IPS-18c (cell line): Measurements from ENCODE around the gene MMS22L.
"Not testable (repeated sequence)": the region's sequence is repeated elsewhere in the genome, so short reads cannot be mapped to it uniquely, and the experiment has no call there.

Experiments
- H3K4me3 ChIP-seq: 2 replicates; pipeline ENCODE4 v1.7.0; 2013; ENCODE audit warnings: low read depth, mild to moderate bottlenecking, low read length, moderate library complexity; ENCODE audit not compliant: insufficient read depth
- H3K9me3 ChIP-seq: one replicate; pipeline ENCODE4 v1.6.1; 2013; ENCODE audit warnings: mild to moderate bottlenecking, low read length, moderate library complexity; ENCODE audit not compliant: control insufficient read depth, insufficient read depth

Gene MMS22L

DNA sequence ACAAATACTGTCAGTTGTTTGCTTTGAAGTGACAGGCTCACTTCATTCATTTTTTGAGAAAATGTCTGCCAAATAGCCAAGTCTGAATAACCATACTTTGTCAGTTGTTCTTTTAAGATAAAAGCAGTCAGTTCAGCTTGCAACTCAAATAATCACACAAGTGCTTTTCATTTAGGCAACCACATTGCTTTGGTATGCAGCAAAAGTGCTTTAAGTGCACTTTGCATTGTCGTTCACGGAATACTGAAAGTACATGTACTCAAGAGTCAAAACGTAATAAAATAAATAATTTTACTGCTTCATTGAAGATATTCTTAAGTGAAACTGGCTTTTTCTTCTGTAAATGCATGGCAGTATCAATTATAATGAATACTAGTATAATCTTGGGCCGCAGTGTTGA, 107.2 kb downstream of the MMS22L start:
- Histone ChIP-seq H3K9me3 (no peaks in the 10 kb centered on the region), H3K4me3 (no peak overlapping the region)

DNA sequence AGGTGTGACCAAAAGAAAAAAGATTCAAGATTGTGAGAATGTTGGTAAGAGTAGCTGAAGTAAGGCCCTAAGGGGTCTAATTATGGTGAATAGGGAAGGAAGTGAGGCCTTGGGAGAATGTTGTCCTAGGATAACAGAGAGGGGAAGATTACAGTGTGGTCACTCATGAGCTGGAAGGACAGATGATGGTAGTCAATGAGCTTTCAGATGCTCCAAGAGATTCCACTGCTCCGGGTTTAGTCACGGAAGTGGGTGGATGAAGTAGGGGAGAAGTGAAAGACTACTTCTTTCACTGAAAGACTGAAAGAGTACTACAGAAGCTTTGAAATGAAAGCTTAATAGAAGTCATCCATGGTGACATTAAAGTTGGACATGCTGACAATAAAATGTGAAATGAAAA, 108.5 kb downstream of the MMS22L start:
- H3K4me3 ChIP-seq, result no peak overlapping the region
- H3K9me3 ChIP-seq, result no peaks in the 10 kb centered on the region

DNA sequence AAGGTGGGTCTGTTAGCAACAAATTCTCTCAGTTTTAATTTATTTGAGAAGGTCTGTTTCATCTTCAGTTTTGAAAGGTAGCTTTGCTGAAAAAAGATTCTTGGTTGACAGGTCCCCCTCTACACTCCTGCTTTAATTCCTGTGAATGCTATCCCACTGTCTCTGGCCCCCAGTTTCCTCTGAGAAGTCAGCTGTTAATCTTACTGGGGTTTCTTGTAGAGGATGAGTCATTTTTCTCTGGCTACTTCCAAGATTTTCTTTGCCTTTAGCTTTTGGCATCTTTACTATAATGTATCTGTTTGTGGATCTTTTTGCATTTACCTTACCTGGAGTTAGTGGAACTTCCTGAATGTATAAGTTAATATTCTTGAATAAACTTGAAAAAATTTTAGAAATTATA, 122.7 kb downstream of the MMS22L start:
- H3K4me3 ChIP-seq, result no peak overlapping the region
- H3K9me3 ChIP-seq, result peaks cover 2% of the 10 kb centered on the region

DNA sequence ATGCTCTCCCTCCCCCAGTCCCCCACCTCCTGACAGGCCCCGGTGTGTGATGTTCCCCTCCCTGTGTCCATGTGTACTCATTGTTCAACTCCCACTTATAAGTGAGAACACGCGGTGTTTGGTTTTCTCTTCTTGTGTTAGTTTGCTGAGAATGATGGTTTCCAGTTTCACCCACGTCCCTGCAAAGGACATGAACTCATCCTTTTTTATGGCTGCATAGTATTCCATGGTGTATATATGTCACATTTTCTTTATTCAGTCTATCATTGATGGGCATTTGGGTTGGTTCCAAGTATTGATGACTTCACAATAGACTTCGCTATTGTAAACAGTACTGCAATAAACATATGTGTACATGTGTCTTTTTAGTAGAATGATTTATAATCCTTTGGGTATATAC, 127.6 kb downstream of the MMS22L start:
- not testable (repeated sequence) for H3K4me3 ChIP-seq, H3K9me3 ChIP-seq

DNA sequence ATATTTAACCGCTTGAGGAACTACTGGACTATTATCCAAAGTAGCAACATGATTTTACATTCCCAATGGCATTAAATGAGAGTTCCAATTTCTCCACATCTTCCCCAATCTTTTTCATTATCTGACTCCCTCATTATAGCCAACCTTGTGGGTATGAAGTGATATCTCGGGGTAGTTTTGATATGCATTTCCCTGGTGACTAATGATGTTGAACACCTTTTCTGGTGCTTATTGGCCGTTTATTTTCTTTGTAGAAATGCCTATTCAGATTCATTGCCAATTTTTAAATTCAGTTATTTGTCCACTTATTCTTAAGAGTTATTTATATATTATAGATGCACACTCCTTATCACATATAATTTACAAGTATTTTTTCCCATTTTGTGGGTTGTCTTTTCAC, 129.0 kb downstream of the MMS22L start:
- no peak overlapping the region for H3K4me3 ChIP-seq
- no peaks in the 10 kb centered on the region for H3K9me3 ChIP-seq

DNA sequence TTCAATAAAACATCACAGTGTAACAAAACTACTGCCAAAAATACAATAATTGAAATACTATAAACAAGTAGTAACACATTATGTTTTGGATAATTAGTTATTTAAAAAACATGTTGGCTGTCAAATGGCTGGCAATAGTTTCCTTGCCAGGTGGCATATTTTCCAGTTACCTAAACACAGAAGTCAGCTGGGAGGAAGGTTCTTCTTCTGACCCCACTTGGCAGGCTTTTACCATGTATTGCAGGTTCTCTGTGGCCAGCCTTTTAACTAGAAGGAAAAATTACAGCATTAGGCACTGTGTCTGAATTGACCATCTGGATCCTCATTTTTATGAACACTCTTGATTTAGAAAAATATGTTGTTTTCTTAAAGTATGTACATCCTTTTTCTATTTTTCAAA, 131.4 kb downstream of the MMS22L start:
- H3K9me3 ChIP-seq, result no peaks in the 10 kb centered on the region
- no peak overlapping the region for H3K4me3 ChIP-seq

DNA sequence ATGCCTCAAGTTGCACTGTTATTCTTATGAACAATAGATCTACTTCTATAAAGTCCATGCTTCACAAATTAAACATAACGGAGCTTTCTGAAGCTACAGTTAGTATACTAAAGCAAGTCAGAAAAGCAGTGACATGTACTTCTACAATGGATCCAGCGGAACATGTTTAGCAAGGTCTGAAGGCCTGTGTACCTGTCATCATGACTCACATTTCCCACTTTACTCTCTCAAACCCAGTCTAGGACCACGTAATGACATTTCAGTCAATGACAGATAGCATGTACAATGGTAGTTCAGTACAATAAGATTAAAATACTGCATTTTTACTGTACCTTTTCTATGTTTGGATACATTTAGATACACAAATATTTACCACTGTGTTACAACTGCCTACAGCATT, 132.1 kb downstream of the MMS22L start:
- no peak overlapping the region for H3K4me3 ChIP-seq
- H3K9me3 ChIP-seq, result no peaks in the 10 kb centered on the region

DNA sequence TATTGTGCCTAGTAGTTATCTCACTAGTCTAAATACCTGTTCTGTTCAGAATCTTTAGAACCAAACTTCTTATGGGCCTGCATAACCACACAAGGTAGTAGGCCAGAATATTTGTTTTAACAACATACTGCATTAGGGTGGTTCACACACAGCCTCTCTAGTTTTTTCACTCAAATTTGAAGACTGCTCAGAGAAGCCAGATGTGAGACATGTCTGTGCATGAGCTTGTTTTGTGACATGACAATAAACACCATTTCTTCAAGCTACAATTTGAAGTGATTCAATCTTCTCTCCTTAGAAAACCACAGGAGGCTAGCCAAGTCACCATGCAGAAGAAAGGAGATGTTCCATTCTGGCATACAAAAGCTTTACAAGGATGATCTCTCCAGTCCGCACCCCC, 135.6 kb downstream of the MMS22L start:
- no peak overlapping the region for H3K4me3 ChIP-seq
- no peaks in the 10 kb centered on the region for H3K9me3 ChIP-seq

DNA sequence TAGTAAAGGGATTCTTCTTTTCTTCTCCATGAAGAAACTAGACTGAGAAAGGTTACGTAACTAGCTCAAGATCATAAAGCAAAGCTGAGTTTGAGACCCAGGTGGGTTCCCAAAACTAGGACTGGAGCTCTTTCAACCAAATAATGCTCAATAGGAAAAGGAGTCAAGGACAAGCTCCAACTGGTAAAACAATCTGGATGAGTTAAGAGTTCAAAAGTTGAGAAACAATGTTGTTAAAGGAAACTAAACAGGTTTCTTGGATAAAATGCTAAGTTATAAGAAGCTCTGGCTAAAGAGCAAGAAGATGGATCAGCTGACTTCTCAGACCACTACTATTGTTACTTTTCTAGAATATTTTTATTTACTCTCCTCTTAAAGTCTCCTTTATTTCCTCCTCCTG, 137.3 kb downstream of the MMS22L start:
- Histone ChIP-seq H3K9me3 (no peaks in the 10 kb centered on the region), H3K4me3 (no peak overlapping the region)

DNA sequence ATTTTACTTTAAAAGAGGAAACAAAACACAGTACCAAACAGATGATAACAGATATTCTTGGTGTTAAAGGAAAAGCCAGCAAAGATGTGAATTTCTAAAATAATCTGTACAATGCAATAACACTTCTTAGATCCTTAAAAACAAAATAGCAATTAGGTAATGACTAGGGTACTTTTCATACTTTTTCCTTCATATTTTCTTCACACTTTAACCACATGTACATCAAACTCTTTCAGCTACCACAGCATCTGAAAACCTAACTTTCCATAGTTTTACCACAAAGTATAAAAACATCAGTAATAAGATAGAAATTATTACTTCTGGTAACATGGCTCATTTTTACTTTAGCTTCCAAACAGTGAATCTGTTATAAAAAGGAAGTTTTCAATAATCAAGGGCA, 141.3 kb downstream of the MMS22L start:
- Histone ChIP-seq H3K9me3 (no peaks in the 10 kb centered on the region), H3K4me3 (no peak overlapping the region)

DNA sequence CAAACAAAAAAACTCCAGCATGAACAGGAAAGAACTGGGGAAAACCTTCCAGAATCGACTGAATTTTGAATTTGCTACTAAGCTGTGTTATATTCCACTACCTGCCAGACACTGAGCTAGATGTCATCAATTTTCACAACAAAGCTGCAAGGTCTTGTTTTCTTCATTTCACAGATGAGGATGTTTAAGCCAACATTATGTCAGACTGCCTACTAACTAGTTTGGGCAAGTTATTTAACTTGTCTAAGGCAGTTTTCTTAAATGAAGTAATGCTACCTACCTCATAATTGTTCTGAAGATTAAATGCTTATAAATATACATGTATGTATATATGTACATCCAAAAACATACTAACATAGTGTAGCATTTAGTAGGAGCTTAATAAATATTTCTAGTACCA, 144.4 kb downstream of the MMS22L start:
- no peak overlapping the region for H3K4me3 ChIP-seq
- no peaks in the 10 kb centered on the region for H3K9me3 ChIP-seq

DNA sequence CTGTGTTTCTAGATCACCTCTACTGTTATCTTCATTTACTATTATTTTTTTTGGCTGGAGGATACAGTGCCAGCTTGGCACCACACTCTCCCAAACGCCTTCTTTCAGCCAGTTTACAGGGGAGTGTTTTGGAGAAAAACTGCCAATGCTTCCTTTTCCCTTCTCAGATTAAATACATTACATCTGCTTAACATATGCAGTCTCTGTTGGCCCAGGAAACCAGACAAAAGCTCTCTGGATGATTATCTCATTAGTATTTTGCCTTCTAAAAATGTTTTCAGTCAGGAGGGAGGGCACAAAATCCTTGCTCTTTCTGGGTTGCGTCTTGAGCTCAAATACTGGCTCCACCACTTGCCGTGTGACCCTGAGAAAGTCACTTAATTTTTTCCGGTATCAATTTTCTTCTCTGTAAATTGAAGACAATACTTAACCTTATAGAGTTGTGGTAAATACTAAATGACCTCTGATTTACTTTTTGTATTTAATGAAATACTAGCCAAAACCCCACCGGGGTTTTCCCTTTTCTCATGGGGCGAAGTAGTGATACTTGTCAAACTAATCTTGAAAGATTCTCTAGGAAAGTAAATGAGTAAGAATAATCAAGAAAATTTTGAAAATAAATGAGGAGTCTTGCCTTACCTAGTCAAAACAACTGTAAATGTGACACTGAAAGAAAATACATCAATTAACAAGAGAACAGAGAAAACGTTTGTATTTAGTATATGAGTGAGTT, 146.2 kb downstream of the MMS22L start:
- Histone ChIP-seq H3K9me3 (no peaks in the 10 kb centered on the region), H3K4me3 (no peak overlapping the region)

DNA sequence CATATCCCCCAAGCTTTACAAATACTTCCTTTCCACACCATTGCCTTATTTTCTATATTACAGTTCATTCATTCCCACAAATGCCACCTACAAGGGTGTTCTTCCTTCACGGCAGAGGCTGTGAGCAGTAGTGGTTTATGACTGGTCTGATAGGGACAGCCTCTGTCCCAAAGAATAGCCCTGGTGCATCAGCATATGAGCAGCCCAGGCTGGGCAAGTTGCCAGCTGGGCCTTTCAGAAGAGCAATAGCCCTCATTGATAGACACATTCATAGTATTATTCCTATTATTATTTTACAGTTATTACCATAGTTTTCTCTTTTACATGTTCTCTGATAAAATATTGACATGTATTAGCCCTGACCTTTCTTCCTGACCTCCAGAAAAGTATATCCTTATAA, 149.9 kb downstream of the MMS22L start:
- Histone ChIP-seq H3K9me3 (no peaks in the 10 kb centered on the region), H3K4me3 (no peak overlapping the region)

DNA sequence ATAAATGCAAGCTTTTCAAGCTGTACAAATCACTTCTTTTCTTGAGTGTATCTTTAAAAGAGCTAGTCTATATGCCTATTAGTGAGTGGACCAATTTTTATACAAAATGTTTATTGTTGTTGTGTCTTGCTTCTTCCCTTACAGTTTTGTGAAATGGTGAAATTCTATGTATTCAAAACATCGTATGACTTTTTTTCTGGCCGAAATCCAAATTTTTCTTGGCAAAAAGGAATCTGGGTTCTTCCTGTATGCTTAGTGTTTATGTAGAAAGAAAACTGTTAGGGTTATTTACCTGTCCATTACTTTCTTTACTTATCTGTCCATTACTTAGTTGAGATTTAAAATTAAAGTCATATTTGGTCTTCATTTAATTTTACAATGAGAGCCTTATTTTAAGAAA, 153.9 kb downstream of the MMS22L start:
- no peak overlapping the region for H3K4me3 ChIP-seq
- no peaks in the 10 kb centered on the region for H3K9me3 ChIP-seq

DNA sequence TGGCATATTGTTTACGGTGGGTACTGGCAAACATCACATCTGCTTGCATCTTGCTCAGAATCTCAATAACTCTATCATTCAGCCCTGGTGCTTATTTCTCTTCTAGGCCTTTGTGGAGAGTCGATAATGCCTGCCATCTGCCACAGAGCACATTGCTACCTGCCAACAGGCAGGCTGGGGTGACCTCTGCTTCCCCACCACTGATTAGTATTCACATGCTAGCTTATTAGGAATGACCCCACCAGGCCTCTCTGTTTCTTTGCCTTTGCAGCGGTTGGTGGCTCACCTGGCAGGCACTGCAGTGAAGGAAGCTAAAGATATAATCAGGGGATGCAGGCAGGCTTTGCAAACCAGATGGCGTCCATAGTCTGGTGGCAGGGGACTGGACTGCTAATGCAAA, 154.5 kb downstream of the MMS22L start:
- H3K9me3 ChIP-seq, result no peaks in the 10 kb centered on the region
- no peak overlapping the region for H3K4me3 ChIP-seq

DNA sequence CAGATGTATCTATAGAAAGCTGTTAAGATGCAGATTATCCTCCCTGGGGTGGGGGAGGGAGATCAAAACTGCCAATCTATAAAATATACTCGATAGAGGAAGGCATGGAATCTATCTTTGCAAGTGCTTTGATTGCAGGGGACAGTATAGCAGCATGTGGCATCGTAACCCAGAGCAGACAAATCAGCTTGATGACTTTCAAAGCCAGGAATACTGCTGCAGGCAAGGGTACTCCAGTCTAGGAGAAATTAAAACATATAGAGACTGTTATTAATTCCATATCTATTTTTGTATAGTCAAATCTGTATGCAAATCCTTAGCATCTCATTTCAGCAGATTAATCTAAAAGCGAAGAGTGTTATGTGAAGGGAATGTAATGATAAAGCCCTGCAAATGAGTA, 159.4 kb downstream of the MMS22L start:
- H3K9me3 ChIP-seq, result no peaks in the 10 kb centered on the region
- no peak overlapping the region for H3K4me3 ChIP-seq

DNA sequence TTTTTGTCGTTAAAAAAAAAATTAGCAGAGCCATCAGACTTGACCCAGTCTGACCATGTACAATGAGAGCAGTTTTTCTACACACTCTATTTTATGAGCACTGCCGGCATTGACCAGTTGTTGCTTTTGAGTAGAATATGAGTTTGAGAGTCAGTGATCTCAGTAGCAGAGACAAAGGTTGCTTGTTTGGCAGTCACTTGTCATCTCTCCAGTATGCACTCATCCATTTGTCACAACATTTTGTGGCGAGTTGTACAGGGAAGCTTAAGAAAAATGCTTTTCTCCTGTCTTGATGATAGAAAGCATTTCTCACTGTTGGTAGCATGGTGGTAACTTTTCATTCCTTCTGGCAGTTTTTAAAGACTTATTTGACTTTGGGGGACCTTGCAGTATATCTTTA, 159.9 kb downstream of the MMS22L start:
- H3K4me3 ChIP-seq, result no peak overlapping the region

DNA sequence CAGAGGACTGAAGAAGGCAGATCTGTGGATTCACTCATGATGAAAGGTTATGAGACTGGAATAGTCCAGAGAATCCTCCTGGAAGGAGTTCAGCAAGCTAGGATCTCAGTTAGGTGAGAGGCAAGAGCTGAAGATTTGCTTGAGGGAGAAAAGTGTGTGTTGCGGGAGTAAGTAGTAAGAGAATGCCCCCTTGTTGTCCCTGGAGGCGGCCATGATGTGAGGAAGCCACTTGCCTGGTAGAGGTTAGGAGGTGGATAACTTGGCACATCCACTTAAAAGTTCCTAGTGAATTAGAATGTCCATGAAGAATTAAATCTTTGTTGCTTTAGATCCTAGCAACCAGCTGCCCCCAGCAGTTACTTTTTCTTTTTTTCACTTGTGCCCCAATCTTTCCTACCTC, 162.5 kb downstream of the MMS22L start:
- no peak overlapping the region for H3K4me3 ChIP-seq
- H3K9me3 ChIP-seq, result no peaks in the 10 kb centered on the region

More for the DNA sequence above, 159.9 kb downstream of the MMS22L start:
- H3K9me3 ChIP-seq, result no peaks in the 10 kb centered on the region

DNA sequence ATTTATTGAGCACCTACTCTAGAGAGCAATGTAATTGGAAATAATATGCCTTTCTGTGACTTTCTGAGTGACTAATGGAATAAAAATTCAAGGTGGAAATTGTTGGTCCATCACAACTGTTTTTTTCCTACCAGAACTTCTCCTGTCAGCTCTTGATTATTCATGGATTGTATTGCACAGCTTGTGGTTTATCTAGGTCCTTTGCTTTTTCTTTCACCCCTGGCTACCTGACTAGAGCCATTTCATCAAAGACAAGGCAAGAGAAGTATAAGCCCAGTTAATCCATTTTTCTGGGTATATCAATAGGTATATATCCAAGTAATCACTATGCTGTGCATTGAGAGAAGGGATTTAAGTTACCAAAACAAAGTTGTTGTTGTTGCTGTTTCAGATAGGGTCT, 168.4 kb downstream of the MMS22L start:
- no peaks in the 10 kb centered on the region for H3K9me3 ChIP-seq
- H3K4me3 ChIP-seq, result no peak overlapping the region
